Suprapubic skin (tissue), 4 donors: Measurements from ENCODE around the gene FCSK. TPM values are rescaled to one million over a fixed set of nuclear protein-coding genes. Genes with fewer than 3 reads are reported as not detected.
A peak's percentile ranks its signal among the peaks of the same experiment; 100 is the strongest.

Source experiments
- DNase-seq, 2 donors: peaks; one replicate each; pipeline ENCODE4 v3.0.0-alpha.2; 2019; ENCODE audit warnings: low spot score in 2 of 2
- H3K27ac ChIP-seq: fragments of 200-600 bp; sonication (generic); one replicate; pipeline ENCODE4 v1.5.1; 2019
- H3K27me3 ChIP-seq: fragments of 200-600 bp; sonication (generic); one replicate; pipeline ENCODE4 v1.5.1; 2019
- H3K36me3 ChIP-seq: fragments of 200-600 bp; sonication (generic); one replicate; pipeline ENCODE4 v1.5.1; 2019
- H3K4me1 ChIP-seq: fragments of 200-600 bp; sonication (generic); one replicate; pipeline ENCODE4 v1.5.1; 2019
- H3K4me3 ChIP-seq: fragments of 200-600 bp; sonication (generic); one replicate; pipeline ENCODE4 v1.5.1; 2019; ENCODE audit warnings: mild to moderate bottlenecking
- H3K9me3 ChIP-seq: fragments of 200-600 bp; sonication (generic); one replicate; pipeline ENCODE4 v1.5.1; 2019
- EP300 ChIP-seq: sonication (generic); formaldehyde crosslinking; IDR thresholded peaks from one replicate; pipeline ENCODE4 v1.6.1; 2017; ENCODE audit warnings: antibody characterized with exemption
- POLR2A ChIP-seq, 2 donors: fragments of 450-650 bp; IDR thresholded peaks; one replicate each; pipeline ENCODE4 v1.6.1; 2017; ENCODE audit warnings: antibody characterized with exemption in 2 of 2, mild to moderate bottlenecking in 2 of 2, moderate library complexity in 2 of 2
- POLR2AphosphoS5 ChIP-seq, 3 donors: sonication (generic); formaldehyde crosslinking; IDR thresholded peaks; one replicate each; pipeline ENCODE4 v1.6.1; 2017; ENCODE audit warnings: antibody characterized with exemption in 3 of 3
- WGBS: methylation state at CpG from one replicate; pipeline ENCODE4 v1.1.5; 2018; 5-methylcytosine and 5-hydroxymethylcytosine counted together
- total RNA-seq, 4 donors: library from RNA; depleted of rRNA; stranded (reverse); fragments of >200 nt; gene quantifications; one replicate each; pipeline ENCODE4 v1.1.0, GENCODE V29; 2016
- TF ChIP-seq, protein P1 (sequence below), 2 donors: fragments of 200-600 bp in 1 of 2; fragments of 450-650 bp in 1 of 2; sonication (generic) in 1 of 2; IDR thresholded peaks; one replicate each; pipeline ENCODE4 v1.5.1; 2016 to 2019; ENCODE audit warnings: antibody characterized with exemption in 2 of 2, mild to moderate bottlenecking in 1 of 2, moderate library complexity in 1 of 2

FCSK gene
- total RNA-seq, 4 donors from 2014 or later: 15.7 to 44.7 (median 23.2) TPM

DNA sequence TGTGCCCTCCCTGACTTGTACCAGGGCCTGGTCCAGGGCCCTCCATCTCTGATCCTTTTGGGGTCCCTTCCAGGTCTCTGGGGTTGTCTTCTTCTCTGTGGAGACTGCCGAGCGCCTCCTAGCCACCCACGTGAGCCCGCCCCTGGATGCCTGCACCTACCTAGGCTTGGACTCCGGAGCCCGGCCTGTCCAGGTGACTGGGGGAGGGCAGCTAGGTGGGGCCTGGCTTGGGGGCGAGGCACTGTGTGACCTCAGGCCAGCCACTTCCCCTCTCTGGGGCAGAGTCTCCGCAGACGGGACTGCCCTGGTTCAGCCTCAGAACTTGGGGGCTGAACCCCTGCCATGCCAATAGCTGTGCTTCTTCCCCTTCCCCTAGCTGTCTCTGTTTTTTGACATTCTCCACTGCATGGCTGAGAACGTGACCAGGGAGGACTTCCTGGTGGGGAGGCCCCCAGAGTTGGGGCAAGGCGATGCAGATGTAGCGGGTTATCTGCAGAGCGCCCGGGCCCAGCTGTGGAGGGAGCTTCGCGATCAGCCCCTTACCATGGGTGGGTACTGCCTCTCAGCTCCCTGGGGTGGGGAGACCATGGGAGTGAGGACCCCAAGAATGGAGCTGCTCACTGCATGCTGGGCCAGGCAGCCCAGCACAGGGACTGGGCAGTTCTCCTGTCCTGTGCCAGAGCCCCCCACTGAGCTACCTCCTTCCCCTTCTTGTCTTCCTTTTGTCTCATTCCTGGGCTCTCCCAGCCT is 14.6 kb downstream of the FCSK start:
- WGBS: 96% methylated on average over 4 of the region's 16 CpGs

DNA sequence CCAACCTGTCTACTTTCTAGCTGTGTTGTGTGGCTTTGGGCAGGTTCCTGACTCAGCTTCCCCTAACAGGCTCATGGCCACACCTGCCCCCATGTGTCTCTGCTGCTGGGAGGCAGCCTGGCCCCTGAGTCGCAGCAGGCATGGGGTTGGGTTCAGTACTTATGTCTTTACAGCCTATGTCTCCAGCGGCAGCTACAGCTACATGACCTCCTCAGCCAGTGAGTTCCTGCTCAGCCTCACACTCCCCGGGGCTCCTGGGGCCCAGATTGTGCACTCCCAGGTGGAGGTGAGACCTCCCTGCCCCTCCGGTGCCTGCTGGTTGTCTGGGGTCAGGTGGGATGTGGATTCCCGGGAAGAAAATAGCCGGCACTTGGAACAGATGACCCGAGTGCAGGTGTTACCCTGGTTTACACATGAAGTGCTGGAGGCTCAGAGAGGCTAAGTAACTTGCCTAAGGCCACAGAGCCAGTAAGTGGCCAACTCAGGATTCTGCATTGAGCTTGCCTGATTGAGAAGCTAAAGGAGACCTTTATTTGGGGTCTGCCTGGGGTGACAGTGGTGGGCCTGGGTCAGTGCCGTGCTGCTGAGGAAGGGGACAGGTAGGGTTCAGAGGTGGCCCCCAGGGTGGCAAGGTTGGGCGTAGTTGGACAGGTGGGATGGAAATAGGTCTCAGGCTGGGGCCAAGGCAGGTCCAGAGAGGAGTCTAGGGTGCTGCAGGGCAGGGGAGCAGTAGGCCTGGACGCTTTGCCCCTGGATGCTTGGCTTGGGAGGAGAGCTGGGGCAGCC is 15.9 kb downstream of the FCSK start:
- Histone ChIP-seq H3K9me3 (no peaks in the 10 kb centered on the region), H3K4me3 (no peak overlapping the region), H3K36me3 (peaks cover 59% of the 10 kb centered on the region), H3K4me1 (peaks cover 5% of the 10 kb centered on the region), H3K27me3 (no peaks in the 10 kb centered on the region), H3K27ac (no peak overlapping the region)
- 88% methylated on average over 10 of the region's 10 CpGs for WGBS
- DNase-seq: no peak
- TF ChIP-seq POLR2A (IDR thresholded peaks at IDR 0.05): no peak
- TF ChIP-seq, protein P1, sequence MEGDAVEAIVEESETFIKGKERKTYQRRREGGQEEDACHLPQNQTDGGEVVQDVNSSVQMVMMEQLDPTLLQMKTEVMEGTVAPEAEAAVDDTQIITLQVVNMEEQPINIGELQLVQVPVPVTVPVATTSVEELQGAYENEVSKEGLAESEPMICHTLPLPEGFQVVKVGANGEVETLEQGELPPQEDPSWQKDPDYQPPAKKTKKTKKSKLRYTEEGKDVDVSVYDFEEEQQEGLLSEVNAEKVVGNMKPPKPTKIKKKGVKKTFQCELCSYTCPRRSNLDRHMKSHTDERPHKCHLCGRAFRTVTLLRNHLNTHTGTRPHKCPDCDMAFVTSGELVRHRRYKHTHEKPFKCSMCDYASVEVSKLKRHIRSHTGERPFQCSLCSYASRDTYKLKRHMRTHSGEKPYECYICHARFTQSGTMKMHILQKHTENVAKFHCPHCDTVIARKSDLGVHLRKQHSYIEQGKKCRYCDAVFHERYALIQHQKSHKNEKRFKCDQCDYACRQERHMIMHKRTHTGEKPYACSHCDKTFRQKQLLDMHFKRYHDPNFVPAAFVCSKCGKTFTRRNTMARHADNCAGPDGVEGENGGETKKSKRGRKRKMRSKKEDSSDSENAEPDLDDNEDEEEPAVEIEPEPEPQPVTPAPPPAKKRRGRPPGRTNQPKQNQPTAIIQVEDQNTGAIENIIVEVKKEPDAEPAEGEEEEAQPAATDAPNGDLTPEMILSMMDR (IDR thresholded peaks at IDR 0.05): no peak
- TF ChIP-seq EP300: no peak
- no peak for TF ChIP-seq POLR2AphosphoS5 (IDR thresholded peaks at IDR 0.05)

More for the DNA sequence above, 14.6 kb downstream of the FCSK start:
- TF ChIP-seq POLR2A (IDR thresholded peaks at IDR 0.05) (no peak), EP300 (no peak), POLR2AphosphoS5 (IDR thresholded peaks at IDR 0.05) (no peak)
- TF ChIP-seq, protein P1 (IDR thresholded peaks at IDR 0.05): no peak
- H3K9me3 ChIP-seq: no peaks in the 10 kb centered on the region
- H3K4me1 ChIP-seq: no peaks in the 10 kb centered on the region
- H3K27me3 ChIP-seq: no peaks in the 10 kb centered on the region
- no peak overlapping the region for H3K27ac ChIP-seq
- peaks cover 54% of the 10 kb centered on the region for H3K36me3 ChIP-seq
- H3K4me3 ChIP-seq: no peak overlapping the region
- peak in 1 of 2 donors; percentile 55 for DNase-seq

DNA sequence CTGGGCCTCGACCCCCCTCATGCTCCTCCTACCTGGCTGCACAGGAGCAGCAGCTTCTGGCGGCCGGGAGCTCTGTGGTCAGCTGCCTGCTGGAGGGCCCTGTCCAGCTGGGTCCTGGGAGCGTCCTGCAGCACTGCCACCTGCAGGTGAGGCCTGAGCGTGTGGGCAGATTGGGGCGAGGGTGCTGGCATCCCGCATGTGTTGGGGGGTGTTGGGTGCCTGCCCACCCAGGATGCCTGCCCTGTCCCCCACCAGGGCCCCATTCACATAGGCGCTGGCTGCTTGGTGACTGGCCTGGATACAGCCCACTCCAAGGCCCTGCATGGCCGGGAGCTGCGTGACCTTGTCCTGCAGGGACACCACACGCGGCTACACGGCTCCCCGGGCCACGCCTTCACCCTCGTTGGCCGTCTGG is 16.5 kb downstream of the FCSK start:
- no peak overlapping the region for H3K4me3 ChIP-seq
- no peak overlapping the region for H3K27ac ChIP-seq
- H3K36me3 ChIP-seq: peaks cover 60% of the 10 kb centered on the region
- no peaks in the 10 kb centered on the region for H3K27me3 ChIP-seq
- H3K9me3 ChIP-seq: no peaks in the 10 kb centered on the region
- H3K4me1 ChIP-seq: peaks cover 7% of the 10 kb centered on the region
- no peak for TF ChIP-seq EP300
- TF ChIP-seq, protein P1 (IDR thresholded peaks at IDR 0.05): peak in 1 of 2 donors; percentile 8
- 70% methylated on average over 2 of the region's 17 CpGs for WGBS
- DNase-seq: peak in 1 of 2 donors; percentile 59

DNA sequence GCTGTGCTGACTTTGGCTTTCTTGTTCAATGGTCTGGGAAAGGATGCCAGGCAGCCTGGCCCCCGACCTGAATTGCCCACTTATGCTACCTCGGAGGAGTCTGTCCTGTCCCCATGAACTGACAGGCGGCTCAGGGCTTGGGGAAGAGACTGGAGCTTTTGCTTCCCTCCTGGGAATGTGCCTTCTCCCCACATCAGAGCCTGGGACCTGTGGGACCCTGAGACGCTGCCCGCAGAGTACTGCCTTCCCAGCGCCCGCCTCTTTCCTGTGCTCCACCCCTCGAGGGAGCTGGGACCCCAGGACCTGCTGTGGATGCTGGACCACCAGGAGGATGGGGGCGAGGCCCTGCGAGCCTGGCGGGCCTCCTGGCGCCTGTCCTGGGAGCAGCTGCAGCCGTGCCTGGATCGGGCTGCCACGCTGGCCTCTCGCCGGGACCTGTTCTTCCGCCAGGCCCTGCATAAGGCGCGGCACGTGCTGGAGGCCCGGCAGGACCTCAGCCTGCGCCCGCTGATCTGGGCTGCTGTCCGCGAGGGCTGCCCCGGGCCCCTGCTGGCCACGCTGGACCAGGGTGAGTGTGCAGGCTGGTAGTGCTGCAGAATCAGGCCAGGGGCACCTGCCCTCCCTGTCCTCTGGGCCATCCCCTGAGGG is 18.5 kb downstream of the FCSK start:
- peak in 1 of 2 donors; percentile 50 for DNase-seq
- TF ChIP-seq POLR2AphosphoS5 (IDR thresholded peaks at IDR 0.05) (no peak), EP300 (no peak), POLR2A (IDR thresholded peaks at IDR 0.05) (no peak)
- TF ChIP-seq, protein P1 (IDR thresholded peaks at IDR 0.05): no peak
- Histone ChIP-seq H3K27ac (no peak overlapping the region), H3K4me1 (peaks cover 13% of the 10 kb centered on the region), H3K27me3 (no peaks in the 10 kb centered on the region), H3K36me3 (peaks cover 50% of the 10 kb centered on the region), H3K9me3 (no peaks in the 10 kb centered on the region), H3K4me3 (no peak overlapping the region)
- WGBS: 100% methylated on average over 2 of the region's 28 CpGs
